GM23248 (cell line): Measurements from ENCODE around the gene WEE2. TPM values are rescaled to one million over a fixed set of nuclear protein-coding genes. Genes with fewer than 3 reads are reported as not detected.

ENCODE experiments used
- DNase-seq: peaks from one replicate; pipeline ENCODE4 v3.0.0-alpha.2; 2015
- H2AFZ ChIP-seq: fragments of 200-600 bp; sonication (generic); 2 replicates; pipeline ENCODE4 v1.6.1; 2016; ENCODE audit warnings: antibody characterized with exemption
- H3F3A ChIP-seq: fragments of 200-600 bp; sonication (generic); 2 replicates; pipeline ENCODE4 v1.6.1; 2016; ENCODE audit warnings: mild to moderate bottlenecking, antibody characterized with exemption, mixed run types; ENCODE audit not compliant: insufficient read depth
- H3K27ac ChIP-seq: fragments of 200-600 bp; sonication (generic); 2 replicates; pipeline ENCODE4 v1.5.1; 2016; ENCODE audit warnings: mild to moderate bottlenecking
- H3K27me3 ChIP-seq: fragments of 200-600 bp; sonication (generic); replicated peaks from 2 replicates; pipeline ENCODE4 v1.6.1; 2016; ENCODE audit warnings: mild to moderate bottlenecking; ENCODE audit not compliant: insufficient read depth
- H3K36me3 ChIP-seq: fragments of 200-600 bp; sonication (generic); 2 replicates; pipeline ENCODE4 v1.6.1; 2016; ENCODE audit warnings: low read depth, mild to moderate bottlenecking
- H3K4me1 ChIP-seq: fragments of 200-600 bp; sonication (generic); 2 replicates; pipeline ENCODE4 v1.6.1; 2016; ENCODE audit warnings: mild to moderate bottlenecking; ENCODE audit not compliant: insufficient read depth
- H3K4me2 ChIP-seq: fragments of 200-600 bp; sonication (generic); one replicate; pipeline ENCODE4 v1.6.1; 2016; ENCODE audit warnings: mild to moderate bottlenecking; ENCODE audit not compliant: unreplicated experiment
- H3K4me3 ChIP-seq: fragments of 200-600 bp; sonication (generic); 2 replicates; pipeline ENCODE4 v1.5.1; 2016; ENCODE audit warnings: mild to moderate bottlenecking
- H3K79me2 ChIP-seq: fragments of 200-600 bp; sonication (generic); 2 replicates; pipeline ENCODE4 v1.6.1; 2016; ENCODE audit warnings: mild to moderate bottlenecking; ENCODE audit not compliant: insufficient read depth
- H3K9ac ChIP-seq: fragments of 200-600 bp; sonication (generic); 2 replicates; pipeline ENCODE4 v1.6.1; 2016; ENCODE audit warnings: mild to moderate bottlenecking
- H3K9me2 ChIP-seq: fragments of 200-600 bp; sonication (generic); 2 replicates; pipeline ENCODE4 v1.6.1; 2016; ENCODE audit warnings: mixed run types, mild to moderate bottlenecking, moderate library complexity; ENCODE audit not compliant: insufficient read depth
- H3K9me3 ChIP-seq: fragments of 200-600 bp; sonication (generic); one replicate; pipeline ENCODE4 v1.6.1; 2017; ENCODE audit warnings: low read depth
- H4K20me1 ChIP-seq: fragments of 200-600 bp; sonication (generic); 2 replicates; pipeline ENCODE4 v1.6.0; 2016; ENCODE audit not compliant: insufficient read depth
- EZH2 ChIP-seq: fragments of 200-600 bp; sonication (generic); IDR thresholded peaks from 2 replicates; pipeline ENCODE4 v1.6.1; 2018; ENCODE audit warnings: antibody characterized with exemption, mild to moderate bottlenecking; ENCODE audit not compliant: insufficient read depth, poor library complexity, severe bottlenecking
- EZH2phosphoT487 ChIP-seq: fragments of 200-600 bp; sonication (generic); IDR thresholded peaks from 2 replicates; pipeline ENCODE4 v1.6.1; 2018; ENCODE audit warnings: antibody characterized with exemption, moderate library complexity, mild to moderate bottlenecking, low read depth; ENCODE audit not compliant: insufficient read depth
- WGBS, 2 experiments: methylation state at CpG; one replicate each; pipeline ENCODE4 v1.1.6; 2015 to 2017; ENCODE audit warnings: low lambda C conversion rate in 2 of 2, low coverage in 1 of 2; ENCODE audit errors: missing lambda C conversion rate in 2 of 2; 5-methylcytosine and 5-hydroxymethylcytosine counted together
- in situ Hi-C: fragments of 300-500 bp; cut with MboI; formaldehyde crosslinking; loops from 2 replicates; pipeline ENCODE4 v1.15.0; 2020
- polyA plus RNA-seq: library from polyadenylated mRNA; unstranded; fragments of >200 nt; fragmentation: Nextera tagmentation; extraction: Ambion mirVana; gene quantifications from 2 replicates; pipeline ENCODE4 v1.2.1, GENCODE V29; 2016
- total RNA-seq: library from RNA; depleted of rRNA; stranded (reverse); fragments of >200 nt; shearing (Covaris generic); gene quantifications from 2 replicates; pipeline ENCODE4 v1.2.3, GENCODE V29; 2014

WEE2 gene
- total and polyA plus RNA-seq, 2 experiments from 2014 or later: not detected

DNA sequence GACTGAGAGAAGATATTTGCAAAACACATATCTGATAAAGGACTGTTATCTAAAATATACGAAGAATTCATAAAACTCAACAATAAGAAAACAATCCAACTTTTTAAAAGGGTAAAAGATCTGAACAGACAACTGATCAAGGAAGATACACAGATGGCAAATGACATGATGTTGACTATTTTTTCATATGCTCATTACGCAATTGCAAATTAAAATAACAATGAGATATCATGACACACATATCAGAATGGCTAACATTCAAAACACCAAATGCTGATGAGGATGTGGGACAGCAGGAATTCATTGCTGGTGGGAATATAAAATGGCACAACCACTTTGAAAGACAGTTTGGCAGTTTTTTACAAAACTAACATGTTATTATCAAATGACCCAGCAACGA is 15.1 kb upstream of the WEE2 start:
- H3K36me3 ChIP-seq: no peaks in the 10 kb centered on the region
- H3F3A ChIP-seq: no peaks in the 10 kb centered on the region
- no peaks in the 10 kb centered on the region; the same call in 1 of the 2 replicates for H3K79me2 ChIP-seq
- WGBS, 2 experiments: 76 to 86% methylated on average over 3 of the region's 3 CpGs
- in situ Hi-C loops: no loop called here
- H3K4me2 ChIP-seq: no peak overlapping the region
- no peaks in the 10 kb centered on the region for H3K27me3 ChIP-seq
- H3K9me3 ChIP-seq: no peaks in the 10 kb centered on the region
- no peak overlapping the region for H3K4me3 ChIP-seq
- H3K27ac ChIP-seq: no peak overlapping the region
- no peak overlapping the region for H2AFZ ChIP-seq
- H3K9me2 ChIP-seq: 0 out of 2 replicates have a peak, but pooled peaks cover 4% of the 10 kb centered on the region
- no peaks in the 10 kb centered on the region for H4K20me1 ChIP-seq
- H3K9ac ChIP-seq: no peak overlapping the region
- no peaks in the 10 kb centered on the region for H3K4me1 ChIP-seq
- TF ChIP-seq EZH2phosphoT487 (no peak), EZH2 (no peak)
- DNase-seq: no peak

- Histone ChIP-seq H4K20me1 (no peaks in the 10 kb centered on the region), H3K27ac (no peak overlapping the region), H2AFZ (no peak overlapping the region), H3K9me3 (no peaks in the 10 kb centered on the region), H3K9ac (no peak overlapping the region), H3K4me2 (no peak overlapping the region), H3K4me3 (no peak overlapping the region), H3K9me2 (0 out of 2 replicates have a peak, but pooled peaks cover 4% of the 10 kb centered on the region), H3F3A (no peaks in the 10 kb centered on the region), H3K4me1 (no peaks in the 10 kb centered on the region), H3K36me3 (no peaks in the 10 kb centered on the region), H3K79me2 (no peaks in the 10 kb centered on the region; the same call in 1 of the 2 replicates), H3K27me3 (no peaks in the 10 kb centered on the region)
- 91 to 95% methylated on average over 6 of the region's 6 CpGs for WGBS, 2 experiments
- DNase-seq: no peak
- TF ChIP-seq EZH2 (no peak), EZH2phosphoT487 (no peak)
- in situ Hi-C loops: no loop called here
Measured at GRCh38 chr7:141695803-141696289, 12.3 kb upstream of the WEE2 start.

- Histone ChIP-seq H3K4me1 (no peaks in the 10 kb centered on the region), H3K9me3 (no peaks in the 10 kb centered on the region), H3K36me3 (no peaks in the 10 kb centered on the region), H3K79me2 (no peaks in the 10 kb centered on the region; the same call in 1 of the 2 replicates), H3K27me3 (no peaks in the 10 kb centered on the region), H3K4me3 (no peak overlapping the region), H2AFZ (no peak overlapping the region), H3K27ac (no peak overlapping the region), H3F3A (no peaks in the 10 kb centered on the region), H4K20me1 (no peaks in the 10 kb centered on the region), H3K9me2 (0 out of 2 replicates have a peak, but pooled peaks cover 4% of the 10 kb centered on the region), H3K4me2 (no peak overlapping the region), H3K9ac (no peak overlapping the region)
- DNase-seq: no peak
- 43 to 64% methylated on average over 2 of the region's 2 CpGs for WGBS, 2 experiments
- TF ChIP-seq EZH2phosphoT487: no peak
- no peak for TF ChIP-seq EZH2
- in situ Hi-C loops: no loop called here
Measured at GRCh38 chr7:141696348-141696747, 11.8 kb upstream of the WEE2 start.

- TF ChIP-seq EZH2 (no peak), EZH2phosphoT487 (no peak)
- no peaks in the 10 kb centered on the region for H3K36me3 ChIP-seq
- no peak overlapping the region for H3K4me2 ChIP-seq
- in situ Hi-C loops: no loop called here
- H3K4me3 ChIP-seq: no peak overlapping the region
- no peaks in the 10 kb centered on the region; the same call in 1 of the 2 replicates for H3K79me2 ChIP-seq
- no peak overlapping the region for H3K9ac ChIP-seq
- H4K20me1 ChIP-seq: no peaks in the 10 kb centered on the region
- H3K4me1 ChIP-seq: no peaks in the 10 kb centered on the region
- no peak overlapping the region for H2AFZ ChIP-seq
- H3K9me3 ChIP-seq: no peaks in the 10 kb centered on the region
- H3K27ac ChIP-seq: no peak overlapping the region
- no peaks in the 10 kb centered on the region for H3K27me3 ChIP-seq
- WGBS, 2 experiments: 64 to 71% methylated on average over 10 of the region's 10 CpGs
- H3F3A ChIP-seq: no peaks in the 10 kb centered on the region; the same call in 1 of the 2 replicates
- peak; percentile 49 for DNase-seq
- no peaks in the 10 kb centered on the region for H3K9me2 ChIP-seq
Measured at GRCh38 chr7:141697211-141697871, 10.8 kb upstream of the WEE2 start.
